PFSK-1 (cell line): Measurements from ENCODE around the gene NAV2.

Experiments
- POLR2AphosphoS5 ChIP-seq: IDR thresholded peaks from 2 replicates; pipeline ENCODE4 v1.6.1; 2012; ENCODE audit warnings: low read depth, mild to moderate bottlenecking, control low read depth, low read length, moderate library complexity
- TAF1 ChIP-seq: IDR thresholded peaks from 2 replicates; pipeline ENCODE4 v1.6.1; 2012; ENCODE audit warnings: low read length, control low read depth, borderline replicate concordance; ENCODE audit not compliant: insufficient read depth

DNA sequence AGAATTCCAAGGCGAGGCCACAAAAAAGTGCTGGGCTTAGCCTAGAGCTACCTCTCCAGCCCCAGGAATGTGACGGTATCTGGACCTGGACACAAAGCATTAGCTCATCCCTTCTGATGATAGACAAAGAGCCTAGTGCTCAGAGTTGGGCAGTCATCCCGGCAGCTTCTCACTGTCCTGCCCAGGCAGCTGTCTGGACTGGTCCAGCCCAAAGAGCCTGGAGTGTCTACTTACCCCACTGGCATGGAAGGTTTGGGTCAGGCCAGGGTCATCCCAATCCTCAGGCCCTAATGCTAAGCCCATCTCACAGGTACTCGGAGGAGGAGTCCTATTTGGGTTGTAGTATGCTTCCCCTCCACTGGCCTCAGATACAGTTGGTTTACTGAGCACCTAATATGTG is 31.0 kb downstream of the NAV2 start:
- TF ChIP-seq POLR2AphosphoS5 (no peak), TAF1 (no peak)
